Natural killer cell (primary cell): Measurements from ENCODE around the gene MSTO1. TPM values are rescaled to one million over a fixed set of nuclear protein-coding genes. Genes with fewer than 3 reads are reported as not detected.
A peak's percentile ranks its signal among the peaks of the same experiment; 100 is the strongest.

Source experiments
- ATAC-seq, 3 donors: fragments of 150-1000 bp in 2 of 3; fragments of 200-7000 bp in 1 of 3; cut with Tn5 transposase; 1 replicate in 1 of 3; 2 replicates in 2 of 3; pipeline ENCODE4 v1.10.0; 2021; ENCODE audit warnings: mild to moderate bottlenecking in 2 of 3, moderate library complexity in 2 of 3
- DNase-seq, 2 donors: peaks; one replicate each; pipeline versions ENCODE4 v3.0.0 to v3.0.0-alpha.2; 2013 to 2021; ENCODE audit warnings: mixed read lengths in 1 of 2
- H3K27ac ChIP-seq: one replicate; pipeline ENCODE4 v1.5.1; 2013; ENCODE audit warnings: mild to moderate bottlenecking, low read length
- H3K27me3 ChIP-seq: one replicate; pipeline ENCODE4 v1.6.1; 2013; ENCODE audit warnings: low read length; ENCODE audit not compliant: control insufficient read depth, insufficient read depth
- H3K36me3 ChIP-seq: one replicate; pipeline ENCODE4 v1.6.1; 2013; ENCODE audit warnings: low read length; ENCODE audit not compliant: control insufficient read depth, insufficient read depth
- H3K4me1 ChIP-seq: one replicate; pipeline ENCODE4 v1.6.1; 2013; ENCODE audit warnings: low read length; ENCODE audit not compliant: control insufficient read depth, insufficient read depth
- H3K4me3 ChIP-seq: one replicate; pipeline ENCODE4 v1.5.1; 2013; ENCODE audit warnings: low read length
- H3K9me3 ChIP-seq: one replicate; pipeline ENCODE4 v1.6.1; 2013; ENCODE audit warnings: low read length; ENCODE audit not compliant: control insufficient read depth, insufficient read depth
- H3K27ac Mint-ChIP-seq, 2 donors: one replicate each; pipeline ENCODE4 v1.8.0; 2022; ENCODE audit warnings: mild to moderate bottlenecking in 2 of 2, mixed read lengths in 2 of 2, moderate library complexity in 1 of 2
- H3K27me3 Mint-ChIP-seq, 2 donors: one replicate each; pipeline ENCODE4 v1.8.0; 2022; ENCODE audit warnings: low read depth in 2 of 2, mixed read lengths in 2 of 2
- H3K36me3 Mint-ChIP-seq: one replicate; pipeline ENCODE4 v1.8.0; 2022; ENCODE audit warnings: mixed read lengths
- H3K4me1 Mint-ChIP-seq, 2 donors: one replicate each; pipeline ENCODE4 v1.8.0; 2022; ENCODE audit warnings: mixed read lengths in 2 of 2
- H3K4me3 Mint-ChIP-seq: one replicate; pipeline ENCODE4 v1.8.0; 2022; ENCODE audit warnings: mild to moderate bottlenecking, moderate library complexity, mixed read lengths
- H3K9me3 Mint-ChIP-seq, 2 donors: one replicate each; pipeline ENCODE4 v1.8.0; 2022; ENCODE audit warnings: mixed read lengths in 2 of 2
- WGBS: methylation state at CpG from one replicate; pipeline ENCODE4 v1.1.7; 2013; ENCODE audit warnings: missing lambda C conversion rate; ENCODE audit not compliant: insufficient coverage; 5-methylcytosine and 5-hydroxymethylcytosine counted together
- intact Hi-C: fragments of 100-400 bp; cut with micrococcal nuclease; formaldehyde crosslinking; loops from one replicate; pipeline ENCODE4 v1.14.2; 2022
- total RNA-seq, 4 donors: library from RNA; stranded (reverse); fragments of 120-200 nt in 1 of 4; gene quantifications; one replicate each; pipeline versions ENCODE4 v1.2.3 to v1.2.4, GENCODE V29; 2013 to 2022
- TF ChIP-seq, protein P1 (sequence below): fragments of 200-600 bp; IDR thresholded peaks from one replicate; pipeline ENCODE4 v1.8.0; 2022; ENCODE audit warnings: antibody characterized with exemption

MSTO1 gene
- total RNA-seq, 3 donors from 2014 or later (not counting 1 experiment from before 2014, with no cell fraction given), result 44.7 to 53.6 (median 46.7) TPM

DNA sequence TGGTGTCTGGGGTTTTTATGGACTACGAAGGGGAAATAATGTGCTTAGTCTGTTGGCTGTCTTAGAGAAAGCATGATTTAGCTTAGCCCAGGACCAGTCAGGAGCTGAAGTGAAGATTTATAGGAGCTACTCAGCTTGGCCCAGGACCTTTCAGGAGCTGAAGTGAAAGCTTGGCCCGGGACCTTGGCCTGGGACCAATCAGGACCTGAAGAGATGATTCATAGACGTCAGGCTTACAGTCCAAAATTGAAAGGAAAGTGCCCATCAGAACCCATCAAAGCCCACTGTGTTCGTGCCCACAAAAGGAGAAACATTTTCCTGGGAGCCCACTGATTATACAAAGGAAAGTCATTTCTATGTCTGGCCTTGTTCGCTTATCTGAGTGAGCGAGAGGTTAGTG lies 35.6 kb downstream of the MSTO1 start:
- Histone ChIP-seq H3K4me3 (no peak overlapping the region), H3K4me1 (no peaks in the 10 kb centered on the region), H3K36me3 (no peaks in the 10 kb centered on the region), H3K9me3 (peaks cover 21% of the 10 kb centered on the region), H3K27ac (no peak overlapping the region), H3K27me3 (no peaks in the 10 kb centered on the region)
- intact Hi-C loops, result no loop called here
- no peaks in the 10 kb centered on the region for H3K4me1 Mint-ChIP-seq
- H3K36me3 Mint-ChIP-seq, result peaks cover 11% of the 10 kb centered on the region
- H3K27me3 Mint-ChIP-seq, result peaks cover 0 to 7% of the 10 kb centered on the region in 2 donors
- H3K4me3 Mint-ChIP-seq, result no peak overlapping the region
- ATAC-seq, result no peak
- DNase-seq, result no peak
- TF ChIP-seq, protein P1, sequence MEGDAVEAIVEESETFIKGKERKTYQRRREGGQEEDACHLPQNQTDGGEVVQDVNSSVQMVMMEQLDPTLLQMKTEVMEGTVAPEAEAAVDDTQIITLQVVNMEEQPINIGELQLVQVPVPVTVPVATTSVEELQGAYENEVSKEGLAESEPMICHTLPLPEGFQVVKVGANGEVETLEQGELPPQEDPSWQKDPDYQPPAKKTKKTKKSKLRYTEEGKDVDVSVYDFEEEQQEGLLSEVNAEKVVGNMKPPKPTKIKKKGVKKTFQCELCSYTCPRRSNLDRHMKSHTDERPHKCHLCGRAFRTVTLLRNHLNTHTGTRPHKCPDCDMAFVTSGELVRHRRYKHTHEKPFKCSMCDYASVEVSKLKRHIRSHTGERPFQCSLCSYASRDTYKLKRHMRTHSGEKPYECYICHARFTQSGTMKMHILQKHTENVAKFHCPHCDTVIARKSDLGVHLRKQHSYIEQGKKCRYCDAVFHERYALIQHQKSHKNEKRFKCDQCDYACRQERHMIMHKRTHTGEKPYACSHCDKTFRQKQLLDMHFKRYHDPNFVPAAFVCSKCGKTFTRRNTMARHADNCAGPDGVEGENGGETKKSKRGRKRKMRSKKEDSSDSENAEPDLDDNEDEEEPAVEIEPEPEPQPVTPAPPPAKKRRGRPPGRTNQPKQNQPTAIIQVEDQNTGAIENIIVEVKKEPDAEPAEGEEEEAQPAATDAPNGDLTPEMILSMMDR, result no peak
- H3K9me3 Mint-ChIP-seq, result peaks cover 0 to 9% of the 10 kb centered on the region in 2 donors
- 86% methylated on average over 6 of the region's 6 CpGs for WGBS
- H3K27ac Mint-ChIP-seq, result no peak overlapping the region

GRCh38 chr1:155646307-155646706 lies 36.3 kb downstream of the MSTO1 start:
- intact Hi-C loops, result no loop called here
- Histone ChIP-seq H3K4me1 (no peaks in the 10 kb centered on the region), H3K36me3 (no peaks in the 10 kb centered on the region), H3K27me3 (no peaks in the 10 kb centered on the region), H3K4me3 (no peak overlapping the region), H3K27ac (no peak overlapping the region), H3K9me3 (peaks cover 21% of the 10 kb centered on the region)
- no peak for DNase-seq
- 93% methylated on average over 2 of the region's 2 CpGs for WGBS
- Mint-ChIP-seq H3K36me3 (peaks cover 10% of the 10 kb centered on the region), H3K4me3 (no peak overlapping the region), H3K4me1 (no peaks in the 10 kb centered on the region), H3K27ac (no peak overlapping the region), H3K9me3 (peaks cover 0 to 9% of the 10 kb centered on the region in 2 donors), H3K27me3 (peaks cover 0 to 7% of the 10 kb centered on the region in 2 donors)
- ATAC-seq, result no peak
- TF ChIP-seq, protein P1, result no peak

DNA sequence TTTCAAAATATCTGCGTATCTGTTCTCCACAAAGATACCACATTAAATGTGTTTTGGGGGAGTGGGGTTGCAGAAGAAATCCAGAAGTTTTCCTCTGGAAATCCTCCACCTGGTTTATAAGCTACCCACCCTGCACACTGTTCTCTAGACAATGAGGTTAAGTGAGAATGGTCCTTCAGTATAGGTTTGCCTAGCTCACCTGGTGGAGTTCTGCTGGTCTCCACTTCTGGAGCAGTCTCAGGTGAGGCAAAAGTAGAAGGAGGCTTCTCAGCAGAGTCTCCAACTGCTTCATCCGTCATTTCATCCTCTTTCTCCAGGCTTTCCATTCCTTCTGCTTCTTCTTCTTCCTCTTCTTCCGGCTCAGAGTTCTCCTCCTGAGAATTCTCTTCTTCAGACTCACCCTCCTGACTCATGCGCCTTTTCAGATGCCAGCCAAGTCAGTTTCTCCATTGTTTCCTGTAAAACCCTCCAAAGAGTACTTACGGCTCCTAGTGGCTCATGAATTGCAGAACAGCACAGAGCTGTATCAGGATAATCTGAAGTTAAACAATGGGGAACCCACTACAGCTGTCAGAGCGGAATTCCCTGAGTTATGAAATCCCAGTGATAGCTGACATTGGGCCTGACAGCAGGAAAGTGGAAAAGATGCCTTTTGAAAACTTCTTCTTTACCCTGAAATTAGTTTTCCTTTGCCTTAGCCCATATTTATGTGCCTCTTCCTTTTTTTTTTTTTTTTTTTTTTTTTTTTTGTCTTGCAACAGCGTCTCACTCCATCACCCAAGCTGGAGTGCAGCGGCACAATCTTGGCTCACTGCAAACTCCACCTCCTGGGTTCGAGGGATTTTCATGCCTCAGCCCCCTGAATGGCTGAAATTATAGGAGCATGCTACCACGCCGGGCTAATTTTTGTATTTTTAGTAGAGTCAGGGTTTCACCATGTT lies 38.5 kb downstream of the MSTO1 start:
- peak in 1 of 3 donors; percentile 43 for ATAC-seq
- 57% methylated on average over 9 of the region's 11 CpGs for WGBS
- H3K4me3 Mint-ChIP-seq, result no peak overlapping the region

More for the DNA sequence above, 38.5 kb downstream of the MSTO1 start:
- H3K27ac Mint-ChIP-seq, result no peak overlapping the region
- peaks cover 0 to 7% of the 10 kb centered on the region in 2 donors for H3K27me3 Mint-ChIP-seq
- peaks cover 3% of the 10 kb centered on the region for H3K9me3 ChIP-seq
- H3K36me3 ChIP-seq, result no peaks in the 10 kb centered on the region
- no peaks in the 10 kb centered on the region for H3K36me3 Mint-ChIP-seq
- intact Hi-C loops, result no loop called here
- H3K9me3 Mint-ChIP-seq, result no peaks in the 10 kb centered on the region
- TF ChIP-seq, protein P1, result no peak
- H3K4me3 ChIP-seq, result no peak overlapping the region
- no peaks in the 10 kb centered on the region for H3K4me1 Mint-ChIP-seq
- H3K4me1 ChIP-seq, result no peaks in the 10 kb centered on the region
- DNase-seq, result peak in 1 of 2 donors; percentile 23
- H3K27me3 ChIP-seq, result no peaks in the 10 kb centered on the region
- H3K27ac ChIP-seq, result no peak overlapping the region
